Measurements from ENCODE around the gene MST1.

Gene MST1

DNA sequence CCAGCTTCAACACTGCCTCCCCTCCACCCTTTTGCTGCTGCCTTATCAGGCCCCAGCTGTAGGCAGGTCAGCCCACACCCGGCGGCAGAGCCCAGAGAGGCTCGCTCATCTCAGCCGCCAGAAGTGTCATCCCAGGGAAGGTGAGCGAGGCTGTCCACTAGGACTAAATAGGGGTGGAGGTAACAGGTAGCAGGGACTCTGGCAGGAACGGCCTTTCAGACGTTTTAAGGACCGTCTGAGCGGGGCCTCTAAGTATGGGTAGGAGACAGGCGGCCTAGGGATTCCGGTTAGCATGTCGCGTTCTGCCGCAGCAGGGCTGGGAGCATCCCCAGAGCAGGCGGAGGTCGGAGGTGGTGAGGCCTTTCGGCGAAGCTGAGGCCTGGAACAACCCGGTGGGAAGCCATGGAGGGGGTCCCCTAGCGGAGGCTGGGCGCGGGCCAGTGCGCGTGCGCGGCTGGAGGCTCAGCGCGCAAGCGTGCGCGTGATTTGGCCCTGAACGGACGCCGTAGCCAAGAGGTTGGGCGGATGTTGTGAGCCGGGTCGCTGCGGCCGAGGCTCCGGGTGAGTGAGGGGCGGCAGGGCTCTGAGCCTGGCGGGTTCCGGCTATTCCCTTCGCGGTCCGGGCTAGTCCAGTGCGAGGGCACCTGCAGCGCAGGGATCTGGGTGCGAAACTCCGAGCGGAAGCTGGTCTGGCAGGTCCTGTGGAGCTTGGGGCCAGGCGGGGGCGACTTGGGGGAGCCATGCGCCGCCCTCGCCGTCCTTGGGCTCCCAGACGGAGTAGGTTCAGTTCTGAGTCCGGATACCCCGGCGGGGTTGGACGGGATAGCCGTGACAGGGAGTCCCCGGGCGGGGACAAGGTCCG is at the start of gene MST1, which contains the start of gene RNF123:
TSS of gene MST1 (minus strand) at position 429 of the 862 bp plus-strand sequence. CDS start 783 bp downstream, outside the sequence.
TSS of gene RNF123 (plus strand) at position 512 of the 862 bp plus-strand sequence. CDS start 1,609 bp downstream, outside the sequence.
- DNase-seq (ENCODE audit: extremely low spot score), result peak; percentile 90
- ChIA-PET CTCF (no interaction called here), POLR2A (interaction anchor here (1.0 kb wide), 1 partner anchor 11 kb away, joined by 3 read pairs; no protein-coding TSS in a partner anchor)
- TF ChIP-seq FOXM1 (IDR thresholded peaks at IDR 0.05; ENCODE audit: borderline replicate concordance) (0 out of 2 replicates have a peak, but pooled peaks have one; percentile 53), FOXK2 (IDR thresholded peaks at IDR 0.05) (peak; percentile 49; the same call in 1 of the 2 replicates), L3MBTL2 (conservative IDR thresholded peaks at IDR 0.05) (0 out of 2 replicates have a peak, but pooled peaks have one; percentile 14), ARNT (IDR thresholded peaks at IDR 0.05) (peak; percentile 37; the same call in 1 of the 2 replicates), ZNF384 (IDR thresholded peaks at IDR 0.05) (no peak)

DNA sequence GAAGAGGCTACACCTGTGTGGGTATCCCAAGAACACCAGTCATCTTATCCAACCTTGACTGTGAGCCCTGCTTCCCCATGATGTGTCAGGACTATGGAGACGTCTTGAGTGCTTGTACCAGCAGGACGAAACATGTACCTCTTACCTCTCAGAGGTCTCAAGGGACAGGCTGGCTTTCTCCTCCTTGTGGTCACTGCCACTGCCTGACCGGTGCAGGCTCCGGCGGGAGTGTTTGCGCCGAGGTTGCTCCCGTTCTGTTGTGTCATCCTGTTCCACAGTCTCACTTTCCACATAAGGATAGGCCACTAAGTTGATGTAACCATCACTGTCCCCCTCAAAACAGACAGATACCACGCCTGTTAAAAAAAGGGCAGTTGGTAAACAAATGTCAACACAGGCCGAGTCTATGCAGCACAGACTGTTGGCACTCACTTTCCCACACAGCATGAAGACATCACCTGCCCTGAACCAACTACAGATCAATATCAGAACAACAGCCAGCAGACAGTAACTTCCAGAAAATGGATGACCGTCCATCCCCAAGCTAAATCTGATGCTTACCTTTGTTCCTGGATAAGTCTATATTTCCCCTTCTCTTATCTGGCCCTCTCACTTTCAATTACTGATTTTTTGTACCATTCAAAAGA is 48.9 kb upstream of the MST1 start:
- CTCF ChIA-PET, result interaction anchor here (0.6 kb wide), 1 partner anchor 448 kb away, joined by 3 read pairs; no protein-coding TSS in a partner anchor

DNA sequence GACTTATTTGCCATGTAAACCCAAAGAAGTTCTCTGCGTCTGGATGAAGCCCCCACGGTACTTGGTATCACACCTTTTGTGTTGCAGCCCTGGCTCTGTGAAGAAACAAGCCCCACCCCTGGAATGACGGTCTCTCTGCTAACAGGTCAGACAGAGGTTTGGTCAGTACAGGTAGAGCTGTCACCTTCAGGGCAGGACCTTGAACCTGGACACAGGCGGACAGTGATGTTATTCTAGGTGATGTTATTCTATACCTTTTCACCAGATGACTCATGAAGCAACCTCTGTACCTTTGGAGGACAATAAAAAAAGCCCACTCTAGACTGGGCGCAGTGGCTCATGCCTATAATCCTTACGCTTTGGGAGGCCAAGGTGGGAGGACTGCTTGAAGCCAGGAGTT is 45.5 kb upstream of the MST1 start:
- ChIA-PET POLR2A (interaction anchor here (1.0 kb wide), 1 partner anchor 10 kb away, joined by 4 read pairs; no protein-coding TSS in a partner anchor), CTCF (no interaction called here)
- no peak for DNase-seq (ENCODE audit: extremely low spot score)
- no peak for TF ChIP-seq FOXK2 (IDR thresholded peaks at IDR 0.05)
- no peak for TF ChIP-seq L3MBTL2 (conservative IDR thresholded peaks at IDR 0.05)
- TF ChIP-seq CTBP1 (IDR thresholded peaks at IDR 0.05; ENCODE audit: borderline replicate concordance), result no peak
- no peak for TF ChIP-seq TARDBP (IDR thresholded peaks at IDR 0.05)
- no peak for TF ChIP-seq HDGF (IDR thresholded peaks at IDR 0.05; ENCODE audit: borderline replicate concordance)

More for the DNA sequence above, 48.9 kb upstream of the MST1 start:
- DNase-seq (ENCODE audit: extremely low spot score), result no peak
- POLR2A ChIA-PET, result no interaction called here
- TF ChIP-seq SUZ12 (IDR thresholded peaks at IDR 0.05), result no peak
- no peak for TF ChIP-seq BHLHE40 (IDR thresholded peaks at IDR 0.05; ENCODE audit: borderline replicate concordance)
- no peak for TF ChIP-seq FOXM1 (IDR thresholded peaks at IDR 0.05; ENCODE audit: borderline replicate concordance)
- no peak for TF ChIP-seq TARDBP (IDR thresholded peaks at IDR 0.05)
- no peak for TF ChIP-seq FOXK2 (IDR thresholded peaks at IDR 0.05)
- no peak for TF ChIP-seq CTBP1 (IDR thresholded peaks at IDR 0.05; ENCODE audit: borderline replicate concordance)
- TF ChIP-seq ZNF384 (IDR thresholded peaks at IDR 0.05), result no peak
- no peak for TF ChIP-seq ELF4 (IDR thresholded peaks at IDR 0.05)
- no peak for TF ChIP-seq NFRKB (IDR thresholded peaks at IDR 0.05)
- TF ChIP-seq ARNT (IDR thresholded peaks at IDR 0.05), result no peak
- no peak for TF ChIP-seq L3MBTL2 (conservative IDR thresholded peaks at IDR 0.05)
- TF ChIP-seq LEF1 (IDR thresholded peaks at IDR 0.05; ENCODE audit: borderline replicate concordance), result no peak

DNA sequence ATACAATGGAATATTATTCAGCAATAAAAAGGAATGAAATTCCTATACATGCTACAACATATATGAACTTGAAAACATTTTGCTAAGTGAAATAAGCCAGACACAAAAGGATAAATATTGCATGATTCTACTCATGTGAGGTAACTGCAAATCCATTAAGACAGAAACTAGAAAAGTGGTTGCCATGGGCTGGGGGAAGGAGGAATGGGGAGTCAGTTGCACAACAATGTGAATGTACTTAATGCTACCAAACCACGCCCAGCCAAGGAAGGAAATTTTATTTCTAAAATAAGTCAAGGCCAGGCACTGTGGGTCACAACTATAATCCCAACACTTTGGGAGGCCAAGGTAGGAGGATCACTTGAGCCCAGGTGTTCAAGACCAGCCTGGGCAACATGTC is 44.3 kb upstream of the MST1 start:
- ChIA-PET CTCF (no interaction called here), POLR2A (no interaction called here)
- TF ChIP-seq FOXK2 (IDR thresholded peaks at IDR 0.05) (no peak), HDGF (IDR thresholded peaks at IDR 0.05; ENCODE audit: borderline replicate concordance) (no peak), CTBP1 (IDR thresholded peaks at IDR 0.05; ENCODE audit: borderline replicate concordance) (no peak), FOXM1 (IDR thresholded peaks at IDR 0.05; ENCODE audit: borderline replicate concordance) (no peak), ARNT (IDR thresholded peaks at IDR 0.05) (no peak), LEF1 (IDR thresholded peaks at IDR 0.05; ENCODE audit: borderline replicate concordance) (no peak), ELF4 (IDR thresholded peaks at IDR 0.05) (no peak), FOXA1 (IDR thresholded peaks at IDR 0.05) (no peak), SP1 (IDR thresholded peaks at IDR 0.05) (no peak), L3MBTL2 (conservative IDR thresholded peaks at IDR 0.05) (no peak), ZNF384 (IDR thresholded peaks at IDR 0.05) (no peak), SUZ12 (IDR thresholded peaks at IDR 0.05) (no peak), TARDBP (IDR thresholded peaks at IDR 0.05) (no peak), NFRKB (IDR thresholded peaks at IDR 0.05) (no peak), BHLHE40 (IDR thresholded peaks at IDR 0.05; ENCODE audit: borderline replicate concordance) (no peak)
- TF ChIP-seq, protein P1, sequence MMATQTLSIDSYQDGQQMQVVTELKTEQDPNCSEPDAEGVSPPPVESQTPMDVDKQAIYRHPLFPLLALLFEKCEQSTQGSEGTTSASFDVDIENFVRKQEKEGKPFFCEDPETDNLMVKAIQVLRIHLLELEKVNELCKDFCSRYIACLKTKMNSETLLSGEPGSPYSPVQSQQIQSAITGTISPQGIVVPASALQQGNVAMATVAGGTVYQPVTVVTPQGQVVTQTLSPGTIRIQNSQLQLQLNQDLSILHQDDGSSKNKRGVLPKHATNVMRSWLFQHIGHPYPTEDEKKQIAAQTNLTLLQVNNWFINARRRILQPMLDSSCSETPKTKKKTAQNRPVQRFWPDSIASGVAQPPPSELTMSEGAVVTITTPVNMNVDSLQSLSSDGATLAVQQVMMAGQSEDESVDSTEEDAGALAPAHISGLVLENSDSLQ (IDR thresholded peaks at IDR 0.05), result no peak
- no peak for DNase-seq (ENCODE audit: extremely low spot score)

DNA sequence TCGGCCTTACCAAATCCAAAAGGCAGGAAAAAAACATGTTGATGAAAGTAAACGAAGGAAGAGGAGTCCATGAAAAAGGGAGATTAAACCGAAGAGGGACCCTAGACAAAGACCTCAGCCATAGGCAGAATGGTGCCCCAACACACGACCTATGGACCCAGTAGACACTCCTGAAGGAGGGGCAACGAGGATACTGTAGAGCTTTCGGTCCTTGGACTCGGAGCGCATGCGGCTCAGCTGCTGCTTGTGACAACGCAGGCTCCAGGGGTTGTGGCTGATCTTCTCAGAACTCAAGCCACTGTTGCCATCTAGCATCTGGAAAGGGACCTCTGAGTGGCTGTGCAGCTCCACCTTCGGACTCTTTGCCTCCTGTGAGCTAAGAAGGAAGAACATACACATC is 43.3 kb upstream of the MST1 start:
- ChIA-PET CTCF (no interaction called here), POLR2A (interaction anchor here (1.4 kb wide), 1 partner anchor 9 kb away, joined by 4 read pairs; the partner anchor contains the start of gene GMPPB)

DNA sequence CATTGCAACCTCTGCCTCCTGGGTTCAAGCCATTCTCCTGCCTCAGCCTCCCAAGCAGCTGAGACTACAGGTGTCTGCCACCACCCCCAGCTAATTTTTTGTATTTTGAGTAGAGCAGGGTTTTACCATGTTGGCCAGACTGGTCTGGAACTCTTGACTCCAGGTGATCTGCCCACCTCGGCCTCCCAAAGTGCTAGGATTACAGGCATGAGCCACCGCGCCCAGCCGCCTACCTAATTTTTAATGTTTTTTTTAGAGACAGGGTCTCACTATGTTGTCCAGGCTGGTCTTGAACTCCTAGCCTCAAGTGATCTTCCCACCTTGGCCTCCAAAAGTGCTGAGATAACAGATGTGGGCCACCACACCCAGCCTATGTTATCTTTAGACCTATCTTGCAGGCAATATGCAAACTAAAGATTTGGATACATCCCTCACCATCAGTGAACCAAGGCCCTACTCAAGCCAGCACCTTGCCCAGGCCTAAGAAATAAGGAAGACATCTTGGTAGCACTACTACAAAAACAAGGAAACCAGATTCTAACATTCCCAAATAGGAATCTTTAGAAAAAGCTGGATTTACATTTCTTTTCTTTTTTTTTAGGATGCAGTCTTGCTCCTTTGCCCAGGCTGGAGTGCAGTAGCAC is 40.8 kb upstream of the MST1 start:
- TF ChIP-seq FOXA1 (IDR thresholded peaks at IDR 0.05) (no peak), ARNT (IDR thresholded peaks at IDR 0.05) (no peak), ELF4 (IDR thresholded peaks at IDR 0.05) (no peak), TARDBP (IDR thresholded peaks at IDR 0.05) (no peak)
- TF ChIP-seq, protein P1 (IDR thresholded peaks at IDR 0.05), result no peak
- POLR2A ChIA-PET, result no interaction called here
- CTCF ChIA-PET, result no interaction called here
- no peak for DNase-seq (ENCODE audit: extremely low spot score)

More for the DNA sequence above, 43.3 kb upstream of the MST1 start:
- no peak for TF ChIP-seq LEF1 (IDR thresholded peaks at IDR 0.05; ENCODE audit: borderline replicate concordance)
- TF ChIP-seq ARNT (IDR thresholded peaks at IDR 0.05), result no peak
- no peak for TF ChIP-seq FOXA1 (IDR thresholded peaks at IDR 0.05)
- TF ChIP-seq L3MBTL2 (conservative IDR thresholded peaks at IDR 0.05), result no peak
- TF ChIP-seq ZNF384 (IDR thresholded peaks at IDR 0.05), result no peak
- no peak for TF ChIP-seq NFRKB (IDR thresholded peaks at IDR 0.05)
- no peak for TF ChIP-seq ELF4 (IDR thresholded peaks at IDR 0.05)
- TF ChIP-seq SP1 (IDR thresholded peaks at IDR 0.05), result no peak
- TF ChIP-seq TARDBP (IDR thresholded peaks at IDR 0.05), result no peak
- DNase-seq (ENCODE audit: extremely low spot score), result no peak

All from HEK293T (cell line).